ENCODE measurements around the gene COBLL1.

COBLL1 gene

DNA sequence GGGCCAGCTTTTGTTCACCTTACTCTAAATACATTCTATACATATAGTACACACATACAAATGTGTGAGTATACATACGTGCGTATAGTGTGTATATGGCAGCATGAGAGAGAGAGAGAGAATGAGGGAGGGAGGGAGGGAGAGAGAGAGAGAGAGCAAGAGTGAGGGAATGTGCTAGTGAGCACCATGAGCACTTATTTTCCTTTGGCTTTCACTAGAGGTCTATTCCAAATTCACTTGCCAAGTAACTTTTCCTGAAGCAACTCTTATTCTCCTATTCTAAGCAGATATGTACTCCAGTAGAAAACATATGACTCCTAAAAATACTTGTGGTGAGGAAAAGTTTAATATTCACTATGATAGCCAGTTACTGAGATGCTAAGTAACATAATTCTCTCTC, 85.7 kb downstream of the COBLL1 start:
- DNase-seq = no peak

- DNase-seq = no peak
Observed at GRCh38 chr2:164754157-164755093, 87.2 kb downstream of the COBLL1 start.

DNA sequence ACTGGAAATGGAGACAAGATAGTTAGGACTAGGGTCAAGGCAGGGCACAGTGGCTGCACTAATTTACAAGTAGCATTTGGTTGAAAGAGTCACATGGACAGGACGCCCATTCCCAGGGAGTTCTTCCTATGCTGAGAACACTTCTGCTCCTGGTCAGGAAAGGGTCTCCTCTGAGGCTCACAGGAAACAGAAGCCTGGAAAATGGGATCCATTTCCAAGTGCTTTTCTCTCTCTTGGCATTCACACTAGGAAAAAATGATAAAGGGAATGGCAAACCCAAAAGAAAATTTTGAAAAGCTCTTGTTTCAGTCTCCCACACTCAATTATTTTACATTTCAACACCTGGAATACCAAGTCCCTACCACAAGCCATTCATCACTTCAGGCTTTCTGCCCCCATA, 88.7 kb downstream of the COBLL1 start:
- no peak for DNase-seq

GRCh38 chr2:164747783-164748433, 93.7 kb downstream of the COBLL1 start:
- DNase-seq = no peak

DNA sequence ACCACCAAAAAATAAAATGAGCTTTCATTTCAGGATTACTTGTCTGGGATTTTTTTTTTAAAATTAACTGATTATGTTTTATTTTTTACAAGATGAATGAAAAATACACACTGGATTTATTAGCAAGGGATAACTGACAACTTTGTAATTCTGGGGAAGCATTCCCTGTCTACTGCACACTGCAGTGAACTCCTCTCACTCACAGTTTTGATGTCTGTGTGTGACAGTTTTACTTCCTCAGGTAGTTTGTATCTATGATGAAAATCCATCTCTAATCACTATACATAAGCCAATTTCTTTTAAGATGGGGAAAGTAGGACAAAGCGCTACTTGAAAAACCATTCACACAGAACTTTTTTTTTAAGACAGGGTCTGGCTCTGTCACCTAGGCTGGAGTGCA, 94.5 kb downstream of the COBLL1 start:
- DNase-seq = no peak

GRCh38 chr2:164746713-164747112, 94.9 kb downstream of the COBLL1 start:
- DNase-seq = no peak

DNA sequence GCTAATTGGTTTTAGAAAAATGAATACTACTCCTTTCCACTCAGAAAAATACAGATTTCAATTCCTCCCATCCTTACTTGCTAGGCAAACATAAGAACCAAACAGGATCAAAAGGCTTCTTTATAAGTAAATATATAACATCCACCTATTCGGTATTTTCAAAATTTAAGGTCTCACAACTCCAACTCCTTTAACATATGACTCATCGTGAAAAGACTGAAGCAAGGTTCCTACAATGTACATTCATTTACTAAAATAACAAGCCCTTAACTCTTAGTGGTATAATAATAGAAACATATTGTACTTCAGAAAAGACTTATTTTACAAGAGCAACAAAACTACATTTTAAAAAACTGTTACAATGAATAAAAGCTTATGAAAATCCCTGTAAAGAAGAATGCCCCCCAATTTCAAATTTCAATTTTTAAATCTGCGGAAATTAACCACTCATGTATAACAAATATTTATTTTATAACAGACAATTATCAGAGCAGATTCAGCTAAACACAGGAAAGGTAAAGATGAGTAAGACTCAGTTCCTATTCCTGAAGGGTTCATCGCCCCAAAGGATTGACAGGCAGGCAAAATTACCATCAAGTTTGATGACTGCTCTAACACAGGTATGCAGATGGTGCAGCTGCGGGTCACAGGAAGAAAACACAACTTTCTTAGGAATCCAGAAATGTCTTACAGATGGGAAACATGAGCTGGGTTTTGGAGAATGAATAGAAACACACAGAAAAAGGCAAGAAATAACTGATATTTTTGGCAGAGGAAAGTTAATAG, 96.4 kb downstream of the COBLL1 start:
- DNase-seq = no peak

DNA sequence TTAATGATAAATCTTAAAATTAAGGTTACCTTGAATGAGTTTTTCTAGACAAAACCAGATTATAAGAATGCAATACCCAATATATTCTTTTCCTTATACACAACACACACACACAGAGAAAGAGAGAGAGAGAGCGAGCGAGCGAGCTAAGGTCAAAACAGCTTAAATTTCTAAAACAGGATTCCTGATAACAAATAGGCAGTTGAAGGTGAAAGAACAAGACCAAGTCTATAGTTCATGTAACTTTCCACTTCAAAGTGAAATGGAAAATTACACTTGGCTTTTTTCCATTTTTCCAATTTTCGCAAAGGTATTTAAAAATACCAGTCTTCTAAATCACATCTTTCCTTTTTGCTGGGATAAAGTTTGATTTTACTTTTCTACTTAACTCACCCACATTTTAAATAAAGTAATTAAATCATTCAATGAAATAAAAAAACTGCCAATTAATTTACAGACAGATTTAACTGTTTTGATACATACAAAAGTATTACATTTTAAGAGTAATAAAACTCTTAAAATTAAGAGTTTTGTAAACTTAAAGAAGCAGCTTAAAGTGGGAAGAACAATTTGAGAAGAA, 98.8 kb downstream of the COBLL1 start:
- DNase-seq = no peak

DNA sequence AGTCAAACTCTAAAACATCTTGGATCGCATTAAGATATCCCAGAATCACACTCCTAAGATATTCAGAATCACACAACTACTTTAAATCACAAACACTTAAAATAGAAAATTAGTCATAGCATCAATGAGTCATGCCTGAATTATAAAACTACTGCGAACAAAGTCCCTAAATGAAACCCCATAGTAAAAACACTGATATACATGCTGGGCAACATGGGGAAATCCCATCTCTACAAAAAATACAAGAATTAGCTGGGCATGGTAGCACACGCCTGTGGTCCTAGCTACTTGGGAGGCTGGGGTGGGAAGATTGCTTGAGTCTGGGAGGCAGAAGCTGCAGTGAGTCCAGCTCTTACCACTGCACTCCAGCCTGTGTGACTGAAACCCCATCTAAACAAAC, 101.7 kb downstream of the COBLL1 start:
- no peak for DNase-seq

DNA sequence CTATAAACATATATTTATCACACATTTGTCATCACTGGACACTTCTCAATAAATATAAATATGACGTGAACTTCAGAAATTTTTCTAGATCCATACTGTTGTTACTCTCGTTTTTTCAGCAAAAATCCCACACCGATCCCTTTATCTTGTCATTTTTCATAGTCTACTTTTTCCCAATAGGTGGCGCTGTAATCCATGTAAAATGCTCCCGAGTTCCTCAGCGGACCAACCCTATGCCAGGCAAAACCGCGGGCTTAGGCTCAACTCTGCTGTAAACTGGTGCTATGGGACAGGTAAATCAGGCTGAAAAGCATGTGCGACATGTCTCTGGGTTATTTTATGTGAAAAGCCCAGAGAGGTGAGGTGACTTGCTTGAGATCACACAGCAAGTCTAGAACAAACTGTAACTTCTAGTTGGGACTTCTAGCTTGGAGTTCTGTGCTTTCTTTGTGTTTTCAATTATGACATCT, 104.0 kb downstream of the COBLL1 start:
- no peak for DNase-seq

DNA sequence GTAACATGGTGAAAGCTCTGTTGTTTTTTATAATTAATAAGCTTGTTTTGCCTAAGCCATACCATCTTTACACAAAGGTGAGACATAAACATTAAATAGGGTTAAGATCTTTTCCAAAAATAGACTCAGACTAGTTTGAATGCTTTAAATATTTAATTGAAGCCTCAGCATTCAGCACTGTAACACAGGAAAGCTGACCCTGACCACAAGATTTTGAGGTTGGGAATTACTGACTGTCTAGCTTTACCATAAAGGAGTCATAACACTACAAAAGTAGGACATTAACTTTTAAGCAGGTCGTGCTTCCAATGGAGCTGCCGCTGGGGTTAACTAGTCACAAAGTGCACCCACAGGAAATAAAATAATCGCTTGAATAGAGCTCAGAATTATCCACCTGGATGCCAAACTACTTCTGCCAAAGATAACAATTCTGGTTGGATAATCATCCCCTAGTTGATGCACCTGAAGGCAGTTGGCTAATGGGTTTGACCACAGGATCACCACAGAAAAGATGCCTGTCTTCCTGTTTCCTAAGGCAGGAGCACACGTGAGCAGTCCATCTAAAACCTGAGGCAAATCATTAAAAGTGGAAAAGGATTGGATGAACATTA, 106.2 kb downstream of the COBLL1 start:
- no peak for DNase-seq

- no peak for DNase-seq
Observed at GRCh38 chr2:164734196-164734595, 107.4 kb downstream of the COBLL1 start.

DNA sequence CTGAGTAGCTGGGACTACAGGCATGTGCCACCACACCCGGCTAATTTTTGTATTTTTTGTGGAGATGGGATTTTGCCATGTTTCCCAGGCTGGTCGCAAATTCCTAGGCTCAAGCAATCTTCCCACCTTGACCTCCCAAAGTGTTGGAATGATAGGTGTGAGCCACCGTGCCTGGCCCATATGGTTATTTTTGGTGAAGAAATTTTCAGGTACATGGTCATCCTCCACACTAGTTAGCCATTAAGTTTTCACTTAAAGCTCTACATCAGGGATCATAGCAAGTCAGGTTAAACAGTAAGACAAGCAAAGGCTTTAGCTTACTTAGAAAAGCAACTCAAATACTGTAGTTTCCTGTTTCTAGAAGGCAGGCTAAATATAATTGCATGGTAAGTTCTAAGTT, 116.1 kb downstream of the COBLL1 start:
- no peak for DNase-seq

DNA sequence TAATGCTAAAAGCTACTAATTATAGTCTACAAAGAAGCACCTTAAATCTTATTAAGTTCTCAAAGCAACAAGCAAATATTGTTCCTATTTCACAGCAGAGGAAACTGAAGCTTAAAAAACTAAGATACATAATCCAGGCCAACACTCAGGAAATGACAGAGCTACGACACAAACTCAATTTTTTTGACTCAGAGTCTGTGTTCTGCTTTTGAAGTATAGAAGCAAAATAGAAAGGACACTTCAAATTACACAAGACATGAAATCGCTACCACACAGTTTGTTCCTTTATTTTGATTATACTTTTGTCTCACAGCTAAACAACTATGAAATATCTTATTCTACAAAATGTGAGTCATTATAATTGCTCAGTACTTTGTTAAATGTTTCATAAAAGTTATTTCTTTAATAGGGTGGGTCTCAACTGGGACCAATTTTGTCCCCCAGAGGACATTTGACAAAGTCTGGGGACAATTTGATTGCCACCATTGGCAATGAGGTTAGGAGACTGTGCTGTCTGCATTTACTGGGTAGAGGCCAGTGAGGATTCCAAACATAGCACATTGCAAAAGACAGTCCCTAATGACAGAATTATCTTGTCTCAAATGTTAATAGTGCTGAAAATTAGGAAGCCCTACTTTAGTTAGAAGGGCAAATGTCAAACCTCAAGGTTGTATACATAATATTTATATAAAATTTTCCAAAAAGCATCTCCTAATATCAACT, 118.8 kb downstream of the COBLL1 start:
- no peak for DNase-seq

DNA sequence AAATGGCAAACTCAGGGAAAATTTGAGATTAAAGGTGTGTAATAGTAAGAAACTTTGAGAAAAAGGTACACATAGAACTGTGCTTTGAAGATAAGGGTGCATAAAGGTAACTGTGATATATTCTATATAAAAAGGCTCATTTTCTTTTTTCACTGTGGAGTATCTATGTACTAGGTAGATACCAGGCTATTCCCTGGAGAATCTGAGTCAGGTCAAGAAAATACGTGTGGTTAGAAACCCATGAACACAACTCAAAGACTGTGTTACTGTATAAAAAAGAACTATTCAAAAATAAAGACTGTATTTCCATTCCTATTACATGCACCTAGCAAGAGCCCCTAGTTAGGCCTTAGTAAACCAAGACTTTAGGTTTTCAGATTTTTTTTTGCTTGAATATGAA, 120.2 kb downstream of the COBLL1 start:
- DNase-seq = no peak

- DNase-seq = no peak
Observed at GRCh38 chr2:164719996-164720941, 121.4 kb downstream of the COBLL1 start.

DNA sequence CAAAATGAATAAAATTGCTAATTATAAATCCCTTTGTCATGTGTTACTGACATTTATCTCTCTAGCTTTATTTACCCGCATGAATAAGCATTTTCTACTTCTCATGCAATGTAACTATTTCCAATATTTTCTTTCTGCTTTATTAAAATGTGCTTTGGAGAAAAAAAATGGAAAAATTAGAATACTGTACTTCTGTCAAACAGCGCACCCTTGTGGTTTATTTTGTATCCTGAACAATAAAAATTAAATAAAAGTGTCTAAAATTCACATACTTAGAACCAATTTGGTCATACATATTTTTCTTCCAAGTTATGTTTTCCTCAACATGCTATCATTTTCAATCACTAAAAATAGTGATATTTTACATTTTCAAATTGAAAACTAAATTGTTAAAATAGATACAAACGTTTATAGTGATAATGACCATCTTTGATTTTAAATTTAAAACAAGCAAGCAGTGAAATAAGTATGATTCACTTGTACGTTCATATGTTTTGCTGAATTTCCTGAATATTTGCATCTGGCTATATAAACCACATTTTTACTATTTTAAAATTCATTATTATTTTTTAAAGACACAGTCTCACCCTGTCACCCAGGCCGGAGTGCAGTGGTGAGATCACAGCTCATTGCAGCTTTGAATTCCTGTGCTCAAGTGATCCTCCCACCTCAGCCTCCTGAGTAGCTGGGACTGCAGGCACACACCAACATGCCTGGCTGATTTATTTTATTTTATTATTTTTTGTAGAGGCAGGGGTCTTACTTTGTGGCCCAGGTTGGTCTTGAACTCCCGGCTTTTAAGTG, 124.4 kb downstream of the COBLL1 start:
- no peak for DNase-seq

GRCh38 chr2:164714471-164714870, 127.2 kb downstream of the COBLL1 start:
- DNase-seq = no peak

DNA sequence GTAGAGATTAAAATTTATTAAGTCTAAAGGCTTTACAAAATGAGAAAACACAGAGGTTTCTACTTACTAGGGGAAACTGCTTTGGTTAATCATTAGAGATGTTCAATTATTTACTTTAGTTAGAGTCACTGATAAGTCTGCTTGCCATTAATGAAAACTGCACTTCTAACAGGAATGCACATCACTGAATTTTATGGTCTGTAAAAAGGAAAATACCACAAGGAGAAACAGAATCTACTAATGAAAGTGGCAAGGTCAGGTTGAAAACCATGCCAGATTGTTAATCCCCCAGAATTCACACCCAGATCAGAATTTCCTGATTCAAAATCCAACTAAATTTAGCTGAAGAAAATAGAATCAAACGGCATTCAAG, 129.9 kb downstream of the COBLL1 start:
- DNase-seq = no peak

All from activated CD4-positive, alpha-beta T cell treated with anti-CD3 and anti-CD28 coated beads, Interleukin-2, amount 50 U/mL, for 1 hour (primary cell).